ENCODE results near the gene OPRD1.
"Not testable (repeated sequence)": the region's sequence is repeated elsewhere in the genome, so short reads cannot be mapped to it uniquely, and the experiment has no call there.

OPRD1 gene

DNA sequence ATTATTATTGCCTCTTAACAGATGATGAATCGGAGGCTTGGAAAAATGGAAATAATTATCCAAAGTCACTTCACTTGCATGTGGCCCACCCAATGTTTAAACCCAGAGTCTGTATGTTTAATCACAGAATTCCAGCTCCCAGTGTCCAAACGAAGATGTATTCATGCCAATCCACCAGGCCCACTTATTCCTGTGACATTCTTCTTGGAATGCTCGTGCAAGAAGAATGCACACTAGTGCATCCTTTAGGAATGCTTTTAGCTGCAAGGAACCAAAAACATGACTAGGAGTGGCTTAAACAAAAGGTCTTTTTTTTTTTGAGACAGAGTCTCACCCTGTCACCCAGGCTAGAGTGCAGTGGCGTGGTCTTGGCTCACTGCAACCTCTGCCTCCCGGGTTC lies 8.9 kb upstream of the OPRD1 start:
- no peak for DNase-seq

DNA sequence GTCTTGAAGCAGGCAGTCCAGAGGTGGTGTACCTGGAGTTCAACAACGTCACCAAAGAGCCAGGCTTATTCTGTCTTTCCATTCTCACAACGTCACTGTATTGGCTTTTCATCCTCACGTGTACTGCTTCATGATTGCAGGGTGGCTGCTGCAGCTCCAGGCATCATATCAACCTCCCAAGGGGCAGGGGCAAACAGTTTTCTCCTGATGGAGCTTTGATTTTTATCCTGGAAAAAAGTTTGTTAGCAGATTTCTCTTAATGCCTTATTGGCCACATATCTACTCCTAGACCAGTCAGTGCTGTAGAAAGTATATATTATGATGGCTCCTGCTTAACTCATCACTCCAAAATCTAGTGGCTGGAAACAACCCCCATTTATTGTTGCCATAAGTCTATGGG lies 8.3 kb upstream of the OPRD1 start:
- DNase-seq, result no peak

DNA sequence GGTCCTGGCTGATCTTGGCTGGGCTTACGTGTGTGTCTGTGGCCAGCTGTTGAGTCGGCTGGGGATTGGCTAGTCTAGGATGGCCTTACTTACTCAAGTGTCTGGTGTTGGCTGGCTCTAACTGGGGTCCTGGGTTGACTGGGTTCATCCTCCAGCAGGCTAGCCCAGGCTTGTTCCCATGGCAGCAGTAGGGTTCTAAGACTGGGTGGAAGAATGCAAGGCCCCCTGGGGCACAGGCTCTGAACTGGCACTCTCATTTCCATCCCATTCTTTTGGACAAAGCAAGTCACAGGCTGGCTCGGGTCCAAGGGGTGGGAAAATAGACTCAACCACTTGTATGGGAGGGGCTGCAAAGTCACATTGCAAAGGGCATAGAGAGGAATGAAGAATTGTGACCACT lies 7.9 kb upstream of the OPRD1 start:
- no peak for DNase-seq

DNA sequence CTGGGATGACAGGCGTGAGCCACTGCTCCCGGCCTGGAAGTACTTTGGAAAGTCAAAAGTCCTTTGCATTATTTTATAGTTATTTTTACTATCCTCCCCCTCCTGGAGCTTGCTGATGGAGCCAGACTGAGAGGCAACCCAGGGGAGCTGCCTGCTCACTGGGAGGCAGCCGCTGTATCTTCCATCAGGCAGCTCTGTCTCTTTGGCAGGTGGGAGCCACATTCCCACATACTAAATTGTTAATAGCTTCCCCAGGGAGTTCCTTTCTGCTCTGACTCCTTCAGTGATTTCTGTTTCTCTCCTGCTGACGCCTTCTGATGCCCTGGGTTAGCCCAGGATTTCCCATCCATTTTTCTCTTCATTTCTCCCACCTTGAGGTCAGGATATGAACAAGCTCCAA lies 4.9 kb upstream of the OPRD1 start:
- DNase-seq, result no peak

DNA sequence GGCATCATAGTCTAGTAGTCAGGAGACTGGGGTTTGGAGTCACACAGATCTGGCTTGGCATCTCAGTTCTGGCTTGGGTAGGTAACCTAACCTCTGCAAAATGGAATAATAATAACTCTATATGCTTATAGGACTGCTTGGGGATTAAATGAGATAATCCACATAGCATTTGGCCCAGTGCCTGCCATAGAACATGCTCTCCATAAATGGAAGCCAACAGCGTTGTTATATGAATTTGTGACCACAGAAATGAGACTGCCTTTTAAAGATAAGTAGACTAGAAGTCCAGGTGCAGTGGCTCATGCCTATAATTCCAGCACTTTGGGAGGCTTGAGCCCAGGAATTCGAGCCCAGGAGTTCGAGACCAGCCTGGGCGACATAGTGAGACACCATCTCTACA lies 4.0 kb upstream of the OPRD1 start:
- DNase-seq, result no peak

DNA sequence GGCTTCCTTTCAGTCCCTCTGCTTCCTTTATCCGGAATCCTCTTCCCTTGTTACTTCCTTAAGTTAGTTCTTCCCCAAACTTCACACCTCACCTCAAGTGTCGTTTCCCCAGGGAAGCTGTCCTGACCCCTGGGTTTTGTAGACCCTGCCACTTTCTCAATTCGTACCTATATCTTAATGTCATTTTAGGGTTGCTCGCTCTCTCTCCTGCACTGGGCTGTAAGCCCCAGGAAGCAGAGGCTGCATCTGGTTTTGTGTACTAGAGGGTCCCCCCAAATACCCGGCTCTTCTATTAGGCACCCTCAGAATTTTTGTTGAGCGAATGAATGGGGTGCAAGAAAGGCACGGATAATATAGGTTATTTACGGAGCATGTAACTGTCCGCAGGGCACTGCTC lies 603 bp upstream of the OPRD1 start:
- DNase-seq, result no peak

DNA sequence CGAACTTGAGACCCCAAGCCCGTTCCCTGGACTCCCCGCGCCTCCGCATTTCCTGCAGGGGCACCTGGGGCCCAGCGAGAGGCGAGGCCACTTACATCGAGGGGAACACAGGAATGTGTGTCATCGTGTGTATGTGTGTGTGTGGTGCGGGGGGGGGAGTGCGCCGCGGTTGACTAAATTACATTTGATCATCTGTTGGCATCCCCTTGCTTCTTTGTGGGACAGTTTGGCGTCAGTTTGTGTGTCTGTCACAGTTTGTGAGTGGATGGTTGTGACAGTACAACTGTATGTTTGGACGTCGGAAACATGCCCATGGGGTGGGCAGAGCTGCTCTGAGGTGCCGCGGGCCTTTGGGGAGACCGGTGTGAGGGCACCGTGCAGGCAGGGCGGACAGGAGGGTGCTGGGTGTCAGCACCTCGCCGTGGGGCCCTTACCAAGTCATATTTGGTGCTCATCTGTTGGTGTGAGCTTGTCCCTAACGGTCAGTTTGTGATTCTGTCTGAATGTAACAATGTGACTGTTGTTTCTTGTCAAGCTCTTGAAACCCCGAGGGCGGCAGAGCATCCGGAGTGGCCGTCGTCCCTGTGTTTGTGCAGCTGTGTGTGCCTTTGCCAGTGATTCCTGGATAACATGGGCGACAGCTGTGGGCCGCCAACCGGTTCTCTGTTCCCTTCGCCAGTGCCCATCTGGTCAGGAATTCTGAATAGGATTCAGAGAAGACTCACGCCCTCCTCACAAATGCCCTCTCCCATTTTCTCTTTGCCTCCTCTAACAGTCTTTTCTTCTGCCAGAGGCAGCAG lies 899 bp downstream of the OPRD1 start:
- DNase-seq, result no peak

DNA sequence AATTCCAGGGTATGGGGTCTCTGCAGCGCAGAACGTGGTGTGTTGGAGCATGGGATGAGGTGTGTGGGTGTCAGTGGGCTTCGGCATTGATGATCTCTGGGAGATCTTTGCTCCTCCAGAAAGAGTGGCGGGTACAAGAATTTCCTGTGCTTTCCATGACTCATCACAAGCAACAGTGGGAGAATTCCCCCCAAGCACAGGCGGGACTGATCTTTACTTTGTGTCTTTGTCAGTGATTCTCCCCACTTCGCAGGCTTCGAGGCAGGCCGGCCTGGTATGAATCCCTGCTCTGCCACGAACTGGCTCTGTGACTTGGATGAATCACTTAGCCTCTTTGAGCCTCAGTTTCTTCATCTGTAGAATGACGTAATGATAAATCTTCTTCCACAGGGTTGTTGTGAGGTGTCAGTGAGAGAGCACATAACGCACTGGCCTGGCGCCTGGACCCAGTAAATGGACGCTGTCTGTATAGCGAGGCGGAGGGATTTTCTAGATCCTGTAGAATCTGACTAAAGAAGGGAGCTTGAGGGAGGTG lies 2.0 kb downstream of the OPRD1 start:
- DNase-seq, result no peak

DNA sequence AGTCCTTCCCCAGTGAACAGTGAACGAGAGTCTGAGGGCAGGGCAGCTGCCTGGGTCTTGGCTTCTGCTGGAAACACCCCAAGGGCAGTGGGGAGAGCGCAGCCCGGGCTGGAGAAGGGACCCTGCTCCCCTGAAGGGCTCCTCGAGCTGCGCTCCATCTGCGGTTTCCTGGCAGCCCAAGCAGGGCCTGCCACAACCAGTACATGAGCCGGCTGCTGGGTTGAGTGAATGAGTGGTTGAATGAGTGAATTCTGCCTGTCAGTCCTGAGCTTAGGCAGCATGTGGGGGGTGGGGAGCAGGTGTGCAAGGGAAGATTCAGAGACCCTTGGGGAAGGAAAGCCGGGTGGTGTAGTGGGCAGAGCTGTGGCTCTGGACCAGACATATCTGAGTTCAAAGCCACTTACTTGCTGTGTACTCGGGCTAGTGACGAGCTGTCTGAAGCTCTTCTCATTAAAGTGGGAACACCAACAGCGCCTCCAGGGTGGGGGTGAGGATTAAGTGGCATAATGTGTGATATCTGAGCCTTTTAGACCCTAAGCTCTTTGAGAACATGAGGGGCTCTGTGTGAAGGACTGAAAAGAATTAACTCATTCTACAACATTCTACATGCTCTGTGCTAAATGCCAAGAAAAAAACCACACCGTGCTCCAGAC lies 3.7 kb downstream of the OPRD1 start:
- no peak for DNase-seq

DNA sequence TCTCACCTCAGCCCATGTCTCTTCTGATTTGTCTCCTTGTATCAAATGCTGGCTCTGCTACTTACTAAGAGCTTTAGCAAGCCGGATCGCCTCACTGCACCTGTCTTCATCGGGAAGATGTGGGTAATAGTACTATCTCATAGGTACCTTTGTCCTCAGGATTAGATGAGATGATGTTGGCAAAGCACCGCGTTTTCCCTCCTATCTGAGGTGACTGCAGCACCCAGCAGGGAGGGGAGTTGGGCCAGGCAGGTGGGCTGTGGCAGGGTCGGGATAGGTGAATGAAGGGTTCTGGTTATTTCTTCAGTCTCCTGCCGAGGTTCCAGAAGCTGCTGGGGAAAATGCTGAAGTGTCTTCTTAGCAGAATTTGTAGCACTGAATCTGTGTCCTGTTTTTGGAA lies 5.2 kb downstream of the OPRD1 start:
- DNase-seq, result no peak

DNA sequence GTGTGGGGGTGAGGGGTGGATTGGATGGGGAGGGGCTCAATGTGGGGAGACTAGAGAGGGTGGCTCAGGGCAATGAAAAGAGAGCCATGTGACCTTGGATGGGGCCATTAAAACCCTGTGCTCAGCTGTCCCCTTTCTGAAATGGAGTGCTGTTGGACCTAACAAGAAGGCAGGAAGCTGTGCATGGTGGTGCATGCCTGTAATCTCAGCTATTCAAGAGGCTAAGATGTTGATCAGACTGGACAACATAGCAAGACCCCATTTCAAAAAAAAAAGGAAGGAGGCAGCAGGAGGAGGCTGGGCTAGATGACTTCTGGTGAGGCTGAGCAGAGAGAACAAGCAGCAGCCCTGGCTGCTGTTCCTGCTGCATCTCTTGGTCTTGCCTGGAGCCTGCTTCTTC lies 7.0 kb downstream of the OPRD1 start:
- DNase-seq, result no peak

DNA sequence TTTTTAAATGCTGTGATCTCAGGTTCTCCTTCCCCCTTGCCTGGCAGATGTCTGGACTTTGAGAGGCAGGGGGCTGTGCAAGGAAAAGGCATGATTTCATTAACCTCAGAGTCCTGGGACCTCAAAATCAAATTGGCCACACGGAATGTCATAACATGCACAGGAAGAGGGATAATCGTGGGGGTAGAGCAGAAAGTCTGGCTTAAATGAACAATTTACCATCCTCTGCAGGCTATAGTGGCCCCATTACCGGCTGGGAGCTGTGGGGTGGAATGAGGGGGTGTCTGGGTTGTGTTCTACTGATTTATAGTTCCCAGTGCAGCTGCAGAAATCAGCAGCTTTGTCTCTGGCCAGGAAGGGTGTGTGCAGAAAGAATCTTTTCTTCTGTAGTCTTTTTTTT lies 10.8 kb downstream of the OPRD1 start:
- DNase-seq, result no peak

DNA sequence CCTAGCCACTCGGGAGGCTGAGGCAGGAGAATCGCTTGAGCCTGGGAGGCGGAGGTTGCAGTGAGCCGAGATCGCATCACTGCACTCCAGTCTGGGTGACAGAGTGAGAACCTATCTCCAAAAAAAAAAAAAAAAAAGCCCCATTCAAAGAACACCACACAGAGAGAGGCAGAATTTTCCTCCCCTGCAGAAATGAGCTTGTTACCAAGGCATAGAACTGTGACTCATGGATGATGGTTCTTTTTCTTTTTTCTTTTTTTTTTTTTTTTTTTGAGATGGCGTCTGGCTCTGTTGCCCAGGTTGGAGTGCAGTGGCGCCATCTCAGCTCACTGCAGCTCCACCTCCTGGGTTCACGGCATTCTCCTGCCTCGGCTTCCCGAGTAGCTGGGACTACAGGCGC lies 12.1 kb downstream of the OPRD1 start:
- DNase-seq, result not testable (repeated sequence)

DNA sequence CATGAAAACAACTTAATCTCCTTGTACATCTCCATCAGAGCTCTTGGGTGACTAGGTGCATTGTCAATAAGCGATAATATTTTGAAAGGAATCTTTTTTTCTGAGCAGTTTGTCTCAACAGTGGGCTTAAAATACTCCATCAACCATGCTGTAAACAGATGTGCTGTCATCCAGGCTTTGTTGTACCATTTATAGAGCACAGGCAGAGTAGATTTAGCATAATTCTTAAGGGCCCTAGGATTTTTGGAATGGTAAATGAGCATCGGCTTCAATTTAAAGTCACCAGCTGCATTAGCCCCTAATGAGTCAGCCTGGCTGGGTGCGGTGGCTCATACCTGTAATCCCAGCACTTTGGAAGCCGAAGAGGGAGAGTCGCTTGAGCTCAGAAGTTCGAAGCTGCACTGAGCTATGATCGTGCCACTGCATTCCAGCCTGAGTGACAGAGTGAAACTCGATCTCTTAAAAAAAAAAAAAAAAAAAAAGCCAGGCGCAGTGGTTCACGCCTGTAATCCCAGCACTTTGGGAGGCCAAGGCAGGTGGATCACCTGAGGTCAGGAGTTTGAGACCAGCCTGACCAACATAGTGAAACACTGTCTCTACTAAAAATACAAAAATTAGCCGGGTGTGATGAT lies 16.4 kb downstream of the OPRD1 start:
- DNase-seq, result not testable (repeated sequence)

DNA sequence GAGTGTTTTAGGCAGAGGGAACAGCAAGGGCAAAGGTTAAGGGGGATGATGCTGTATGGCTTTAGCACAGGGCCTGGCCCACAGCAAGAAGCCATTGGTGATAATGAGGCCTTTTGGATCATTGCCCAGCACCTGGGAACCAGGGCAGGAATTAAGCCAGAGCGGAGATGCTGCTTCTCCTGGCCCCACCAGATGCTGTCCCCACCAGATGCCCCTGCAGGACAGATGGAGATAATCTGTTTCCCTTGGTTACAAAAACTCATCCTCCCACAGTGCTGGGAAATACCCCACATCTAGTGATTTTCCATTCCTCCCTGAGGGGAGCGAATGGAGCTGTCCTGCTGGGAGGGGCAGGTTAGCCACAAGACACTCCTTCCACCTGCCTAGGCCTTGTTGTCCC lies 18.8 kb downstream of the OPRD1 start:
- no peak for DNase-seq

DNA sequence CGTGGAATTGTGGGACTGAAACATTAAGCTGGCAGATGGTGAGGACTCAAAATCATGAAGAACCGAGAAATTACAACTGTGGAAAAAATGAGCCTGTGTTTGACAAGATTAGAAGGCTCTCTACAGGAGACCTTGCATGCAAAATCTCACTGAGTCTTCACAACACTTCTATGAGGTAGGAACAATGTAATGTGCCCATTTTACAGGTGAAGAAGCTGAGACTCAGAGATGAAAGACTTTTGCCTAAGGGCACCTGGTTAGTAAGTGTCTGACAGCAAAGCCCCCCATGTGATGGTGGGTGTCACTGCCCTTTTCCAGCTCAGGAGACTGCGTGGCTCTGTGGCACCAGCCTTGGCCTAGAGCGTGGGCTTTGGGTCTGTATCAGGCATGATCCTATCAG lies 21.0 kb downstream of the OPRD1 start:
- DNase-seq, result no peak

DNA sequence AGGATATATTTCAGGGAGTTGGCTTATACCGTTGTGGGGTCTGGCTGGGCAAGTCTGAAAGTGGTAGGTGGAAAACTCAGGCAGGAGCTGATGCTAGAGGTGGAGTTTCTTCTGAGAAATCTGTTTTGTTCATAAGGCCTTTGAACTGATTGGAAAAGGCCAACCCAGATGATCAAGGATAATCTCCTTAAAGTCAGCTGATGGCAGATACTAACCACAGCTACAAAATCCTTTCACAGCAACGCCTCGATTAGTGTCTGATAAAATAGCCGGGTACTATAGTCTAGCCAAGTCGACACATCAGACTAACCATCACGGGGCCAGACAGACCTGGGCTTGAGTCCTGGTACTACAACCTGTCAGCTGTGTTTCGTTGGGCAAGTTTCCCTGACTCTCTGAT lies 21.4 kb downstream of the OPRD1 start:
- DNase-seq, result no peak

DNA sequence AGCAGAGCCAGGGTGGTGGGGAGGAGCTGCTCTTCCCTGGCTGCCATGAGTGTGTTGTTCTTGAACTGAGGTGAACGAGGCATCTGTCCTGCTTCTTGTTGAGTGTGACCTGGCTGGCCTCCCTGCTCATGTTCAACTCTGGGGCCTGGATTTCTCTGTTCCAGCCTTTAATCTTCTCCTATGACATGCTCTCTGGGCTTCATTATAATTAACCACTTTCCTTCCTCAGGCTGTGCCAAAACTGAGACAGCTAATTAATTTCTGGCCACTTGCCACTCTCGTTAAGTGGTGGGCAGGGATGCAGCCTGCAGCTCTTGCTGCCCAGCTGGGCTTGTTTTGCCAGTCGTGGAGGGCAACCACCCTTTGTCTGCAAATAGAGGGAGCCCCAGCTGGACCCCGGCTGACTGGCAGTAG lies 23.3 kb downstream of the OPRD1 start:
- no peak for DNase-seq

DNA sequence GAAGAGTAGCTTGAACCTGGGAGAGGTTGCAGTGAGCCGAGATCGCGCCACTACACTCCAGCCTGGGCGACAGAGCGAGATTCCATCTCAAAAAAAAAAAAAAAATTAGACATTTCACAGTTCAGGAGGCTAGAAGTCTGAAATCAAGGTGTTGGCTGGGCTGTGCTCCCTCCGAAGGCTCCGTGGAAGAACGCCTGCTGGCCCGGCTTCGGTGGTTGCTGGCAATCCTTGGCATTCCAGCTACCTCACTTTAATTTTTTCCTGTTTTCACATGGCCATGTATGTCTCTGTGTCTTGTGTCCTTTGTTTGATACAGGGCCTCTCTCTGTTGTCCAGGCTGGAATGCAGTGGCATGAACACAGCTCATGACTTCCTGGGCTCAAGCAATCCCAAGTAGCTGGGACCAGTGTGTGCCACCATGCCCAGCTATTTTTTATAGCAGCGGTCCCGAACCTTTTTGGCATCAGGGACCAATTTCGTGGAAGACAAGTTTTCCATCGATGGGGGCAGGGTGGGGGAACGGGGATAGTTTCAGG lies 24.5 kb downstream of the OPRD1 start:
- no peak for DNase-seq

DNA sequence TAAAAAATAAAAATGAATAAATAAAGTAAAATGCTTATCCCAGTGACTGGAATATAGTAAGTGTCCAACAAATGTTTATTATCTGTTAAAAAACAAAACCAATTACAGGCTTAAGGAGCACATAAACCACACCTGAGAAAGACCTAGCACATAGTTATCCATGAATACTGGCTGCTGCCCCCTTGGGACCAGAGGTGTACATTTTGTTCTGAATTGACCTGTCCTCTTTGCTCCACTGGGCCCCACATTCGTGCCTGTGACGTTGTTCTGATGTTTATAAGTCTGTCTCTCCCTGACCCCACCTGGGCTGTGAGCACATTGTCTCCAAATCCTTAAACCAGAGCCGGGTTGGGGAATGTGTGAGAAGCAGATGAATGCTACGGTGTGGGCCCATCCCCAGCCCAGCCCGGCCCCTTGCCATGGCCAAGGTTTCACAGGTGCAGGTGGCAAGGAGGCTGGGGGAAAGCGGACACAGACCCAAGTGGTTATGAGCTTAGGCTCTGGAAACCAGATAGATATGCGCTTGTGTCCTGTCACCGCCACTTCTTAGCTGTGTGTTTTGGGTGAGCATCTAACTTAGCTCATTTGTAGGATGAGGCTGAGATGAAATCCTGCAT lies 29.1 kb downstream of the OPRD1 start:
- DNase-seq, result no peak

DNA sequence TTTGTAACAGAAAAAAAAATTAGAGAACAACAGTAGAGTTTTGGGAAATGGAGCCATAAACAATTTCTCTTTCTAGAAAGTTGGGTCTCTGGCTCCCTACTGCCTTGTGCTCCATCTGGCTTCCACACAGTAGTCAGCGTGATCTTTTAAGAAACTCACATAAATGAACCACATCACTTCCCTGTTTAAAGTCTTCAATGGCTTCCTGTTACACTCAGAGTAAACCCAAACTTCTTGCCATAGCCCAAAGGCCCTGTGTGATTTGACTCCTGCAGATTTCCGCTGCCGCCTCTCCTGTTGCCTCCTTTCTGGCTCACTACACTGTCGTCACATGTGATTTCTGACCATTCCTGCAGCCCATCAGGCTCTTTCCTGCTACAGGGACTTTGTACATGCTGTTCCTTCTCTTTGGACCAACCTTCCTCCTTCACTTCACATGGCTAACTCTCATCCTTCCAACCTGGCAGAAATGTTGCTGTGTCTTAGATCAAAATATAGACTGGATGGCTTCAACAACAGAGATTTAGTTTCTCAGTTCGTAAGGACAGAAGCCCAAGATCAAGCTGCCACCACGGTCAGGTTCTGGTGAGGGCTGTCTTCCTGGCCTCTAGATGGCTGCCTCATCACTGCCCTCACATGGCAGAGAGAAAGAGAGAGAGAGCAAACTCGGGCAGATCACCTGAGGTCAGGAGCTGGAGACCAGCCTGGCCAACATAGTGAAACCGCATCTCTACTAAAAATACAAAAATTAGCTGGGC lies 34.0 kb downstream of the OPRD1 start:
- no peak for DNase-seq

DNA sequence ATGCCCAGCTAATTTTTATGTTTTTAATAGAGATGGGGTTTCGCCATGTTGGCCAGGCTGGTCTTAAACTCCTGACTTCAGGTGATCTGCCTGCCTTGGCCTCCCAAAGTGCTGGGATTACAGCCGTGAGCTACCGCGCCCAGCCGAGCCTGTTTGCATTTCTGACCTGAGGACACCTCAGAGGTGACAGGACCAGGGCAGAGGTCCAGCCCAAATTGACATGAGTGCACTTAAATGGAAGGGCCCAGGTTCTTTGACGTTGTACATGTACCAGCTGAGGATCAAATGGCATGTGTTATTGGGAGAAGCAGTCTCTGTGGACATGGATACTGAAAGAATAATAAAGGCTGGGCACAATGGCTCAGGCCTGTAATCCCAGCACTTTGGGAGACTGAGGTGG lies 35.2 kb downstream of the OPRD1 start:
- DNase-seq, result not testable (repeated sequence)

DNA sequence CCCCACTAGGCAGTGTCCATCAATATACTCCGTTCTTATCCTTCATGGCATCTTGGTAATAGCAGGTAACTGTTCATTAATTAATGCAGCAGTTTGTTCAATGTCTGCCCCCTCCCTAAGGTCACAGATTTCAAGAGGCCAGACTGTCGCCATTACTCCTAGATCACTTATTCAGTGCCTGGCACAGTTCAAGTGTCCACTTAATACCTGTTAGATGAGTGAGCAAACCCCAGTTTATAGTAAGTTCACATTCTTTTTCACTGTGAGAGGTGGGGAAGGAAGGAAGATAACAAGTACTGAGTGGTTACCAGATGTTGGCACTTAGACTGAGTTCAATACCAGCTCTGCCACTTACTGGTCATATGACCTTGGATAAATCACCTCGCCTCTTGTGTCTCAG lies 36.4 kb downstream of the OPRD1 start:
- no peak for DNase-seq

Data from cortex of kidney (tissue), 1 donor.